ENCODE measurements around the gene BDKRB1.

DNA sequence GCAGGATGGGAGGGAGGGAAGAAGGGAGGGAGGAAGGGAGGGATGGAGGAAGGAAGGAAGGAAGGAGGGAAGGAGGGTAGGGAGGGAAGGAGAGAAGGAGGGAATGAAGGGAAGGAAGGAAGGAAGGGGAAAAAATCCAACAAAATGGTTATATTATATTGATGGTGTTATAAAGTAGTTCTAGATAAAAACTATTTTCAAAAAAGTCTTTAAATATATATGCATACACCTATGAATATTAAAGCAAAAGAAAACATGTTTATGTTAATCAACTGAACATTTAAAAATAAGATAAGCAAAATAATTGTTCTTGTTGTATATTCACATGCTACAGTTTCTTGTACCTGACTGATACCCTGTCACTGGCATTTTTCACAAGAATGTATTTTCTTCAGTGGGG, 1.9 kb downstream of the BDKRB1 start:
- TF ChIP-seq ZNF696 (CRISPR knock-in tag; conservative IDR thresholded peaks at IDR 0.05) (no peak), EZH2 (IDR thresholded peaks at IDR 0.05; ENCODE audit: borderline replicate concordance, low read depth, low read length) (no peak), KLF16 (IDR thresholded peaks at IDR 0.05) (no peak)
